PFSK-1 (cell line): ENCODE data around the gene CYS1.

Experiments
- POLR2AphosphoS5 ChIP-seq: IDR thresholded peaks from 2 replicates; pipeline ENCODE4 v1.6.1; 2012; ENCODE audit warnings: low read depth, mild to moderate bottlenecking, control low read depth, low read length, moderate library complexity
- REST ChIP-seq, 2 experiments: IDR thresholded peaks; 2 replicates each; pipeline versions ENCODE4 v1.6.1 to v1.8.0; 2011 to 2012; ENCODE audit warnings: low read depth in 2 of 2, low read length in 2 of 2, control low read depth in 1 of 2, inconsistent platforms in 1 of 2, mild to moderate bottlenecking in 1 of 2, moderate library complexity in 1 of 2; ENCODE audit not compliant: insufficient read depth in 1 of 2
- TAF1 ChIP-seq: IDR thresholded peaks from 2 replicates; pipeline ENCODE4 v1.6.1; 2012; ENCODE audit warnings: low read length, control low read depth, borderline replicate concordance; ENCODE audit not compliant: insufficient read depth

GRCh38 chr2:10043906-10044601, 36.2 kb downstream of the CYS1 start:
- TF ChIP-seq POLR2AphosphoS5 (no peak), REST (IDR thresholded peaks at IDR 0.05; ENCODE audit: insufficient read depth in 1 of 2, low read depth in 2 of 2, low read length in 2 of 2) (no peak), TAF1 (no peak)
